Peyer's patch (tissue), 4 donors: ENCODE results near the gene MED17. TPM values are rescaled to one million over a fixed set of nuclear protein-coding genes. Genes with fewer than 3 reads are reported as not detected.
A peak's percentile ranks its signal among the peaks of the same experiment; 100 is the strongest.

Experiments
- DNase-seq, 3 donors: peaks; one replicate each; pipeline ENCODE4 v3.0.0-alpha.2; 2017 to 2019
- H3K27ac ChIP-seq, 4 donors: fragments of 200-600 bp; sonication (generic); one replicate each; pipeline ENCODE4 v1.5.1; 2016 to 2019
- H3K27me3 ChIP-seq, 2 donors: fragments of 200-600 bp; sonication (generic); one replicate each; pipeline ENCODE4 v1.5.1; 2019
- H3K36me3 ChIP-seq, 3 donors: fragments of 200-600 bp; sonication (generic); one replicate each; pipeline ENCODE4 v1.5.1; 2016 to 2019
- H3K4me1 ChIP-seq, 4 donors: fragments of 200-600 bp; sonication (generic); one replicate each; pipeline ENCODE4 v1.5.1; 2016 to 2019
- H3K4me3 ChIP-seq, 4 donors: fragments of 200-600 bp; sonication (generic); 1 replicate in 3 of 4; 2 replicates in 1 of 4; pipeline ENCODE4 v1.5.1; 2016 to 2019; ENCODE audit warnings: mild to moderate bottlenecking in 1 of 4
- H3K9me3 ChIP-seq, 4 donors: fragments of 200-600 bp; sonication (generic); one replicate each; pipeline ENCODE4 v1.5.1; 2016 to 2019; ENCODE audit warnings: mild to moderate bottlenecking in 1 of 4
- CTCF ChIP-seq, 6 experiments: fragments of 450-650 bp in 4 of 6; fragments of 200-600 bp in 2 of 6; sonication (generic) in 1 of 6; IDR thresholded peaks; one replicate each; pipeline ENCODE4 v1.5.1; 2017 to 2019; ENCODE audit warnings: antibody characterized with exemption in 6 of 6, mild to moderate bottlenecking in 3 of 6, moderate library complexity in 1 of 6
- POLR2A ChIP-seq, 2 donors: fragments of 450-650 bp; IDR thresholded peaks; one replicate each; pipeline ENCODE4 v1.5.1; 2017; ENCODE audit warnings: antibody characterized with exemption in 2 of 2, mild to moderate bottlenecking in 2 of 2, moderate library complexity in 2 of 2
- total RNA-seq, 4 donors: library from RNA; depleted of rRNA; stranded (reverse); fragments of >200 nt; gene quantifications; one replicate each; pipeline ENCODE4 v1.1.0, GENCODE V29; 2016

The MED17 gene
- total RNA-seq, 4 donors from 2014 or later, result 22.3 to 33.8 (median 27.3) TPM

DNA sequence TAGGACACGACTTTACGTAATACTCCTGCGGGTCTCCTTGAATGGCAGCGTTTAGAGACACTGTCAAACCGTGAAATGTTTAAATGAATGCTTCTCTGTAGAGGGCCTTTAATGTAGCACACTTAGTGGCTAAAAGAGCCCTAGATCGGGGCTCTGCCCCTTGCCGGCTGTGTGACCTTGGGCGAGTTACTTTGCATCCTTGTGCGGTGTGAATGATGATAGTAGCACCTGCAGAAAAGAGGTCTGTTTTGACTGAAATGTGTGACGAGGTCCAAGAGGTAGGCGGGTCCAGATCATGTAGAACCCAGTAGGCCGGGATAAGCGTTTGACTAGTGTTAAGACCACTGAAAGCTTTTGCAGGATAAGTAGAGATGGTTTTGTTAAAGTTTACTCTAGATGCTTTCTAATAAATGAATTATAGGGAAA is 866 bp downstream of the MED17 start:
- TF ChIP-seq CTCF (IDR thresholded peaks at IDR 0.05) (no peak), POLR2A (IDR thresholded peaks at IDR 0.05) (no peak)

GRCh38 chr11:93791493-93791892 is 7.4 kb downstream of the MED17 start:
- Histone ChIP-seq H3K27me3 (no peaks in the 10 kb centered on the region), H3K4me1 (peaks cover 0 to 9% (median 4%) of the 10 kb centered on the region in 4 donors), H3K27ac (no peak overlapping the region), H3K36me3 (peaks cover 0 to 88% (median 0%) of the 10 kb centered on the region in 3 donors), H3K9me3 (no peaks in the 10 kb centered on the region), H3K4me3 (no peak overlapping the region)
- DNase-seq, result no peak
- TF ChIP-seq CTCF (IDR thresholded peaks at IDR 0.05), result no peak
- TF ChIP-seq POLR2A (IDR thresholded peaks at IDR 0.05), result no peak

More for the DNA sequence above, 866 bp downstream of the MED17 start:
- H3K4me3 ChIP-seq, result peak overlapping the region; percentile 78 to 96 (median 87)
- H3K9me3 ChIP-seq, result no peaks in the 10 kb centered on the region
- DNase-seq, result no peak
- peaks cover 0 to 23% (median 0%) of the 10 kb centered on the region in 3 donors for H3K36me3 ChIP-seq
- no peaks in the 10 kb centered on the region for H3K27me3 ChIP-seq
- peaks cover 0 to 28% (median 12%) of the 10 kb centered on the region in 4 donors for H3K4me1 ChIP-seq
- peak overlapping the region; percentile 87 to 95 (median 94) for H3K27ac ChIP-seq

GRCh38 chr11:93796441-93797231 is 12.6 kb downstream of the MED17 start:
- Histone ChIP-seq H3K4me1 (no peaks in the 10 kb centered on the region), H3K4me3 (no peak overlapping the region), H3K27ac (no peak overlapping the region), H3K27me3 (no peaks in the 10 kb centered on the region), H3K36me3 (peaks cover 0 to 93% (median 0%) of the 10 kb centered on the region in 3 donors), H3K9me3 (no peaks in the 10 kb centered on the region)
- TF ChIP-seq POLR2A (IDR thresholded peaks at IDR 0.05), result no peak
- TF ChIP-seq CTCF (IDR thresholded peaks at IDR 0.05), result no peak
- DNase-seq, result no peak

- TF ChIP-seq POLR2A (IDR thresholded peaks at IDR 0.05) (no peak), CTCF (IDR thresholded peaks at IDR 0.05) (no peak)
- H3K4me3 ChIP-seq, result no peak overlapping the region
- H3K4me1 ChIP-seq, result no peaks in the 10 kb centered on the region
- H3K9me3 ChIP-seq, result no peaks in the 10 kb centered on the region
- H3K27me3 ChIP-seq, result no peaks in the 10 kb centered on the region
- peaks cover 0 to 84% (median 0%) of the 10 kb centered on the region in 3 donors for H3K36me3 ChIP-seq
- no peak for DNase-seq
- H3K27ac ChIP-seq, result no peak overlapping the region
Measured at GRCh38 chr11:93801366-93801765, 17.3 kb downstream of the MED17 start.

DNA sequence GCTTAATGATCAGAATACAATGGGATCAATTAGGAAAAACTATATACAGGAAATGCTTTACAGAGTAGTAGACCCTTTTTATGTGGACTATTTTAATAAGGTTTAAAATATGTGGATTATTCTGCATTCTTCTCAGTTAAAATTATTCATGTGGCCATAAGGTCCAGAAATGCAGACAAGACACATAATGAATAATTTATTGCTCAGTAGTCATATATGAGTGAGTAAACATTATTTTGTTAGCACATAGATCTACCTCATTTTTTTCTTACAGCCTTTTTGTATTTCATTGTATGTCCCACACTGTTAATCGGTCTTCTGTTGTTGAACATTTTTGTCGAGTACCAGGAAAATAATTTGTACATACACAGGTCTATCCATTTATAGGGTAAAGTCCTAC is 20.8 kb downstream of the MED17 start:
- no peaks in the 10 kb centered on the region for H3K4me1 ChIP-seq
- DNase-seq, result no peak
- no peak for TF ChIP-seq POLR2A (IDR thresholded peaks at IDR 0.05)
- no peak for TF ChIP-seq CTCF (IDR thresholded peaks at IDR 0.05)
- H3K36me3 ChIP-seq, result peaks cover 0 to 86% (median 3%) of the 10 kb centered on the region in 3 donors
- no peaks in the 10 kb centered on the region for H3K27me3 ChIP-seq
- no peaks in the 10 kb centered on the region for H3K9me3 ChIP-seq
- H3K27ac ChIP-seq, result no peak overlapping the region
- no peak overlapping the region for H3K4me3 ChIP-seq
